Osteocyte (in vitro differentiated cells): ENCODE measurements around the gene KSR1. TPM values are rescaled to one million over a fixed set of nuclear protein-coding genes. Genes with fewer than 3 reads are reported as not detected.

ENCODE experiments used
- DNase-seq: peaks from one replicate; pipeline ENCODE4 v3.0.0; 2021; ENCODE audit warnings: mixed read lengths; ENCODE audit not compliant: unreplicated experiment; ENCODE audit errors: extremely low spot score
- H3K27ac Mint-ChIP-seq: one replicate; pipeline ENCODE4 v1.8.0; 2021; ENCODE audit warnings: mild to moderate bottlenecking, mixed read lengths; ENCODE audit not compliant: unreplicated experiment
- H3K27me3 Mint-ChIP-seq: one replicate; pipeline ENCODE4 v1.8.0; 2021; ENCODE audit warnings: mixed read lengths; ENCODE audit not compliant: unreplicated experiment
- H3K36me3 Mint-ChIP-seq: one replicate; pipeline ENCODE4 v1.8.0; 2021; ENCODE audit warnings: mixed read lengths; ENCODE audit not compliant: unreplicated experiment
- H3K4me1 Mint-ChIP-seq: one replicate; pipeline ENCODE4 v1.8.0; 2021; ENCODE audit warnings: mixed read lengths; ENCODE audit not compliant: unreplicated experiment
- H3K4me3 Mint-ChIP-seq: one replicate; pipeline ENCODE4 v1.8.0; 2021; ENCODE audit warnings: mild to moderate bottlenecking, moderate library complexity, mixed read lengths; ENCODE audit not compliant: unreplicated experiment
- H3K9me3 Mint-ChIP-seq: one replicate; pipeline ENCODE4 v1.8.0; 2021; ENCODE audit warnings: mixed read lengths; ENCODE audit not compliant: unreplicated experiment
- CTCF ChIP-seq: fragments of 200-600 bp; sonication (generic); IDR thresholded peaks from 2 replicates; pipeline ENCODE4 v1.5.0; 2021; ENCODE audit warnings: antibody characterized with exemption, mild to moderate bottlenecking, moderate library complexity
- total RNA-seq: library from RNA; stranded (reverse); gene quantifications from 2 replicates; pipeline ENCODE4 v1.2.1, GENCODE V29; 2021

Gene KSR1
- total RNA-seq, 1 donor from 2014 or later: 63.4 TPM

- Mint-ChIP-seq H3K36me3 (peaks cover 5% of the 10 kb centered on the region), H3K27me3 (no peaks in the 10 kb centered on the region), H3K9me3 (no peaks in the 10 kb centered on the region), H3K27ac (no peak overlapping the region), H3K4me1 (peaks cover 66% of the 10 kb centered on the region), H3K4me3 (no peak overlapping the region)
- DNase-seq: no peak
- no peak for TF ChIP-seq CTCF
These were observed 93.1 kb downstream of the KSR1 start for GRCh38 chr17:27549251-27549893.

GRCh38 chr17:27550291-27550930 is 94.2 kb downstream of the KSR1 start:
- no peaks in the 10 kb centered on the region for H3K9me3 Mint-ChIP-seq
- no peak overlapping the region for H3K27ac Mint-ChIP-seq
- TF ChIP-seq CTCF: no peak
- H3K4me3 Mint-ChIP-seq: no peak overlapping the region
- DNase-seq: no peak
- peaks cover 62% of the 10 kb centered on the region for H3K4me1 Mint-ChIP-seq
- H3K36me3 Mint-ChIP-seq: peaks cover 10% of the 10 kb centered on the region
- H3K27me3 Mint-ChIP-seq: no peaks in the 10 kb centered on the region

GRCh38 chr17:27550974-27551505 is 94.8 kb downstream of the KSR1 start:
- no peaks in the 10 kb centered on the region for H3K27me3 Mint-ChIP-seq
- no peak for TF ChIP-seq CTCF
- no peak for DNase-seq
- H3K36me3 Mint-ChIP-seq: peaks cover 10% of the 10 kb centered on the region
- H3K9me3 Mint-ChIP-seq: no peaks in the 10 kb centered on the region
- H3K27ac Mint-ChIP-seq: no peak overlapping the region
- H3K4me1 Mint-ChIP-seq: peaks cover 61% of the 10 kb centered on the region
- H3K4me3 Mint-ChIP-seq: no peak overlapping the region

- no peak for DNase-seq
- no peak overlapping the region for H3K27ac Mint-ChIP-seq
- H3K4me1 Mint-ChIP-seq: peaks cover 53% of the 10 kb centered on the region
- TF ChIP-seq CTCF: no peak
- no peaks in the 10 kb centered on the region for H3K27me3 Mint-ChIP-seq
- no peak overlapping the region for H3K4me3 Mint-ChIP-seq
- H3K9me3 Mint-ChIP-seq: no peaks in the 10 kb centered on the region
- peaks cover 13% of the 10 kb centered on the region for H3K36me3 Mint-ChIP-seq
These were observed 95.5 kb downstream of the KSR1 start for GRCh38 chr17:27551701-27552248.

GRCh38 chr17:27552276-27552732 is 96.1 kb downstream of the KSR1 start:
- H3K27ac Mint-ChIP-seq: no peak overlapping the region
- H3K27me3 Mint-ChIP-seq: no peaks in the 10 kb centered on the region
- no peak for DNase-seq
- no peak for TF ChIP-seq CTCF
- H3K4me3 Mint-ChIP-seq: no peak overlapping the region
- H3K36me3 Mint-ChIP-seq: peaks cover 13% of the 10 kb centered on the region
- H3K4me1 Mint-ChIP-seq: peaks cover 48% of the 10 kb centered on the region
- no peaks in the 10 kb centered on the region for H3K9me3 Mint-ChIP-seq
